ENCODE data around the gene STXBP6. TPM values are rescaled to one million over a fixed set of nuclear protein-coding genes. Genes with fewer than 3 reads are reported as not detected.

STXBP6 gene
- total RNA-seq, 1 experiment from 2014 or later: 0.27 TPM

GRCh38 chr14:24802236-24802635 lies 247.7 kb downstream of the STXBP6 start:
- Histone ChIP-seq H3K9me3 (ENCODE audit: control insufficient read depth in 1 of 2, insufficient read depth in 1 of 2, low read depth in 1 of 2, low read length in 2 of 2) (no peaks in the 10 kb centered on the region), H4K20me1 (ENCODE audit: insufficient read depth) (no peaks in the 10 kb centered on the region), H3K36me3 (ENCODE audit: control insufficient read depth in 1 of 2, insufficient read depth in 2 of 2, low read length in 2 of 2) (no peaks in the 10 kb centered on the region), H3K27me3 (ENCODE audit: insufficient read depth, low read length) (no peaks in the 10 kb centered on the region), H3K79me2 (ENCODE audit: insufficient read depth, low read length) (no peaks in the 10 kb centered on the region), H3K9ac (ENCODE audit: low read length) (no peak overlapping the region), H3K4me2 (ENCODE audit: low read length) (no peak overlapping the region), H3K27ac (ENCODE audit: low read depth, low read length) (no peak overlapping the region), H2AFZ (ENCODE audit: low read depth, low read length, poor library complexity, severe bottlenecking) (no peak overlapping the region), H3K4me3 (replicated peaks in 1 of 2; ENCODE audit: low read depth in 1 of 2, low read length in 2 of 2) (no peak overlapping the region), H3K4me1 (ENCODE audit: control insufficient read depth in 1 of 2, insufficient read depth in 2 of 2, low read length in 2 of 2) (no peaks in the 10 kb centered on the region), H3K9me2 (ENCODE audit: insufficient read depth) (no peaks in the 10 kb centered on the region)
- intact Hi-C loops (cut with micrococcal nuclease): no loop called here
- no TSS peak for BruUV-seq (replicated peaks)
- RAD21 ChIA-PET (ENCODE audit: low non-redundant PET in 1 of 2, low total read pairs in 2 of 2, uncharacterized antibody in 2 of 2, unreplicated experiment in 2 of 2): no interaction called here
- no peak for DNase-seq (ENCODE audit: low read depth, low spot score)
- POLR2A ChIA-PET: no interaction called here
- CTCF ChIA-PET: no interaction called here
- TF ChIP-seq JUND (IDR thresholded peaks at IDR 0.05) (no peak), CEBPB (IDR thresholded peaks at IDR 0.05; ENCODE audit: low read depth) (no peak), SP1 (IDR thresholded peaks at IDR 0.05; ENCODE audit: low read depth) (no peak), YY1 (IDR thresholded peaks at IDR 0.05; ENCODE audit: extremely low read depth, insufficient replicate concordance, low read depth, low read length) (no peak), ELF1 (IDR thresholded peaks at IDR 0.05; ENCODE audit: borderline replicate concordance, low read depth) (no peak), CTCF (IDR thresholded peaks at IDR 0.05 in 2 of 3, conservative IDR thresholded peaks at IDR 0.05 in 1 of 3; ENCODE audit: borderline replicate concordance in 1 of 3, insufficient read depth in 1 of 3, low read depth in 2 of 3, low read length in 2 of 3) (no peak), EZH2phosphoT487 (IDR thresholded peaks at IDR 0.05; ENCODE audit: borderline replicate concordance) (no peak)
- ATAC-seq: no peak

GRCh38 chr14:24801024-24801423 lies 248.9 kb downstream of the STXBP6 start:
- Histone ChIP-seq H3K9me2 (ENCODE audit: insufficient read depth) (no peaks in the 10 kb centered on the region), H3K79me2 (ENCODE audit: insufficient read depth, low read length) (no peaks in the 10 kb centered on the region), H3K9ac (ENCODE audit: low read length) (no peak overlapping the region), H4K20me1 (ENCODE audit: insufficient read depth) (no peaks in the 10 kb centered on the region), H3K27ac (ENCODE audit: low read depth, low read length) (no peak overlapping the region), H3K27me3 (ENCODE audit: insufficient read depth, low read length) (no peaks in the 10 kb centered on the region), H2AFZ (ENCODE audit: low read depth, low read length, poor library complexity, severe bottlenecking) (no peak overlapping the region), H3K9me3 (ENCODE audit: control insufficient read depth in 1 of 2, insufficient read depth in 1 of 2, low read depth in 1 of 2, low read length in 2 of 2) (no peaks in the 10 kb centered on the region), H3K4me2 (ENCODE audit: low read length) (no peak overlapping the region), H3K4me3 (replicated peaks in 1 of 2; ENCODE audit: low read depth in 1 of 2, low read length in 2 of 2) (no peak overlapping the region), H3K4me1 (ENCODE audit: control insufficient read depth in 1 of 2, insufficient read depth in 2 of 2, low read length in 2 of 2) (no peaks in the 10 kb centered on the region), H3K36me3 (ENCODE audit: control insufficient read depth in 1 of 2, insufficient read depth in 2 of 2, low read length in 2 of 2) (no peaks in the 10 kb centered on the region)
- CTCF ChIA-PET: no interaction called here
- DNase-seq (ENCODE audit: low read depth, low spot score): no peak
- ATAC-seq: no peak
- intact Hi-C loops (cut with micrococcal nuclease): no loop called here
- BruUV-seq (replicated peaks): no TSS peak
- TF ChIP-seq ZFX (IDR thresholded peaks at IDR 0.05) (no peak), CTCF (IDR thresholded peaks at IDR 0.05 in 2 of 3, conservative IDR thresholded peaks at IDR 0.05 in 1 of 3; ENCODE audit: borderline replicate concordance in 1 of 3, insufficient read depth in 1 of 3, low read depth in 2 of 3, low read length in 2 of 3) (no peak), MAX (IDR thresholded peaks at IDR 0.05) (no peak), EZH2 (IDR thresholded peaks at IDR 0.05) (no peak), ATF3 (IDR thresholded peaks at IDR 0.05) (no peak), CBX3 (IDR thresholded peaks at IDR 0.05; ENCODE audit: low read depth) (no peak), SRF (IDR thresholded peaks at IDR 0.05; ENCODE audit: low read depth) (no peak), RAD21 (IDR thresholded peaks at IDR 0.05; ENCODE audit: low read depth) (no peak), FOSL1 (IDR thresholded peaks at IDR 0.05; ENCODE audit: low read depth) (no peak), EGR1 (IDR thresholded peaks at IDR 0.05; ENCODE audit: low read depth) (no peak)
- POLR2A ChIA-PET: no interaction called here
- RAD21 ChIA-PET (ENCODE audit: low non-redundant PET in 1 of 2, low total read pairs in 2 of 2, uncharacterized antibody in 2 of 2, unreplicated experiment in 2 of 2): no interaction called here

Data from HCT116 (cell line).